Duodenal mucosa (tissue), 2 donors: ENCODE data around the gene POLR2J.
"Not testable (repeated sequence)": the region's sequence is repeated elsewhere in the genome, so short reads cannot be mapped to it uniquely, and the experiment has no call there.

Source experiments
- H3K27ac ChIP-seq: one replicate; pipeline ENCODE4 v1.7.0; 2013; ENCODE audit warnings: low read depth, low read length
- H3K27me3 ChIP-seq, 2 donors: one replicate each; pipeline ENCODE4 v1.7.0; 2013; ENCODE audit warnings: low read length in 2 of 2, control low read depth in 1 of 2; ENCODE audit not compliant: insufficient read depth in 2 of 2, control insufficient read depth in 1 of 2
- H3K36me3 ChIP-seq, 2 donors: one replicate each; pipeline ENCODE4 v1.7.0; 2013; ENCODE audit warnings: low read length in 2 of 2, control low read depth in 1 of 2; ENCODE audit not compliant: insufficient read depth in 2 of 2, control insufficient read depth in 1 of 2
- H3K4me1 ChIP-seq, 2 donors: one replicate each; pipeline ENCODE4 v1.7.0; 2013; ENCODE audit warnings: low read length in 2 of 2, control low read depth in 1 of 2; ENCODE audit not compliant: insufficient read depth in 2 of 2, control insufficient read depth in 1 of 2
- H3K4me3 ChIP-seq, 2 donors: one replicate each; pipeline ENCODE4 v1.7.0; 2013; ENCODE audit warnings: low read length in 2 of 2, low read depth in 1 of 2
- H3K9ac ChIP-seq, 2 donors: one replicate each; pipeline ENCODE4 v1.7.0; 2013; ENCODE audit warnings: low read length in 2 of 2, low read depth in 1 of 2
- H3K9me3 ChIP-seq, 2 donors: one replicate each; pipeline ENCODE4 v1.7.0; 2013; ENCODE audit warnings: low read length in 2 of 2, control low read depth in 1 of 2; ENCODE audit not compliant: control insufficient read depth in 1 of 2

POLR2J gene

GRCh38 chr7:102494026-102494425 lies 15.3 kb upstream of the POLR2J start:
- not testable (repeated sequence) for H3K9ac ChIP-seq, H3K27me3 ChIP-seq, H3K36me3 ChIP-seq, H3K9me3 ChIP-seq, H3K4me3 ChIP-seq, H3K27ac ChIP-seq, H3K4me1 ChIP-seq

GRCh38 chr7:102493220-102493935 lies 14.7 kb upstream of the POLR2J start:
- H3K36me3 ChIP-seq = not testable (repeated sequence)

GRCh38 chr7:102490529-102491075 lies 11.9 kb upstream of the POLR2J start:
- H3K4me1 ChIP-seq, H3K27me3 ChIP-seq, H3K4me3 ChIP-seq, H3K36me3 ChIP-seq, H3K9ac ChIP-seq, H3K9me3 ChIP-seq, H3K27ac ChIP-seq: not testable (repeated sequence)

More at GRCh38 chr7:102493220-102493935, 14.7 kb upstream of the POLR2J start:
- H3K4me3 ChIP-seq, H3K4me1 ChIP-seq, H3K27ac ChIP-seq, H3K27me3 ChIP-seq, H3K9me3 ChIP-seq, H3K9ac ChIP-seq: not testable (repeated sequence)

GRCh38 chr7:102484317-102484716 lies 5.6 kb upstream of the POLR2J start:
- not testable (repeated sequence) for H3K9ac ChIP-seq, H3K9me3 ChIP-seq, H3K4me1 ChIP-seq, H3K27me3 ChIP-seq, H3K36me3 ChIP-seq, H3K4me3 ChIP-seq, H3K27ac ChIP-seq

GRCh38 chr7:102481962-102482361 lies 3.2 kb upstream of the POLR2J start:
- H3K9me3 ChIP-seq = not testable (repeated sequence)

GRCh38 chr7:102479982-102480637 lies 1.4 kb upstream of the POLR2J start:
- not testable (repeated sequence) for H3K36me3 ChIP-seq, H3K4me3 ChIP-seq, H3K9ac ChIP-seq

More at GRCh38 chr7:102481962-102482361, 3.2 kb upstream of the POLR2J start:
- not testable (repeated sequence) for H3K9ac ChIP-seq, H3K27me3 ChIP-seq, H3K4me3 ChIP-seq, H3K27ac ChIP-seq, H3K4me1 ChIP-seq, H3K36me3 ChIP-seq

GRCh38 chr7:102479209-102479584 lies 475 bp upstream of the POLR2J start:
- H3K9ac ChIP-seq, H3K4me1 ChIP-seq, H3K36me3 ChIP-seq, H3K4me3 ChIP-seq, H3K9me3 ChIP-seq, H3K27me3 ChIP-seq, H3K27ac ChIP-seq: not testable (repeated sequence)

More at GRCh38 chr7:102479982-102480637, 1.4 kb upstream of the POLR2J start:
- H3K27me3 ChIP-seq, H3K27ac ChIP-seq, H3K4me1 ChIP-seq, H3K9me3 ChIP-seq: not testable (repeated sequence)

GRCh38 chr7:102474736-102475435 lies 3.8 kb downstream of the POLR2J start:
- H3K4me3 ChIP-seq, H3K9ac ChIP-seq, H3K4me1 ChIP-seq, H3K27me3 ChIP-seq, H3K27ac ChIP-seq, H3K9me3 ChIP-seq: not testable (repeated sequence)
- H3K36me3 ChIP-seq = peaks cover 0 to 17% of the 10 kb centered on the region in 2 donors

GRCh38 chr7:102474116-102474515 lies 4.6 kb downstream of the POLR2J start:
- H3K4me3 ChIP-seq, H3K9ac ChIP-seq, H3K27me3 ChIP-seq, H3K4me1 ChIP-seq, H3K9me3 ChIP-seq, H3K27ac ChIP-seq: not testable (repeated sequence)
- H3K36me3 ChIP-seq = peaks cover 0 to 17% of the 10 kb centered on the region in 2 donors

GRCh38 chr7:102473271-102473991 lies 5.3 kb downstream of the POLR2J start:
- Histone ChIP-seq H3K9me3 (no peaks in the 10 kb centered on the region), H3K4me3 (no peak overlapping the region), H3K9ac (no peak overlapping the region), H3K27me3 (no peaks in the 10 kb centered on the region), H3K27ac (no peak overlapping the region), H3K4me1 (peaks cover 9 to 10% of the 10 kb centered on the region in 2 donors), H3K36me3 (peaks cover 0 to 17% of the 10 kb centered on the region in 2 donors)
